Measurements from ENCODE around the gene INAFM1. TPM values are rescaled to one million over a fixed set of nuclear protein-coding genes. Genes with fewer than 3 reads are reported as not detected.

The INAFM1 gene
- total RNA-seq, 4 donors from 2014 or later = 7.2 to 17.2 (median 9.6) TPM

- no peak for TF ChIP-seq POLR2A (IDR thresholded peaks at IDR 0.05)
- TF ChIP-seq EP300 (IDR thresholded peaks at IDR 0.05; ENCODE audit: low read depth) = no peak
- no peak for TF ChIP-seq CTCF (IDR thresholded peaks at IDR 0.05)
- no peak for TF ChIP-seq POLR2AphosphoS5 (IDR thresholded peaks at IDR 0.05)
- Histone ChIP-seq H3K36me3 (peaks cover 0 to 45% (median 11%) of the 10 kb centered on the region in 4 donors), H3K27ac (no peak overlapping the region), H3K9me3 (no peaks in the 10 kb centered on the region), H3K4me3 (no peak overlapping the region), H3K27me3 (no peaks in the 10 kb centered on the region), H3K4me1 (peaks cover 0 to 13% (median 9%) of the 10 kb centered on the region in 4 donors)
- in situ Hi-C loops (cut with MboI; ENCODE audit: low pct_ligation_motif_present in 1 of 4, low pct_unique_long_range_greater_than_20kb in 1 of 4, low sequenced_read_pairs in 3 of 4) = no loop called here
- intact Hi-C loops (cut with DNase I; ENCODE audit: low total_unique reads) = no loop called here
- no peak for DNase-seq
- WGBS, 2 donors (ENCODE audit: low coverage in 1 of 2) = 92% methylated on average over 7 of the region's 7 CpGs; no CpG with 5 or more reads in 1 of the 2 donors
Observed at GRCh38 chr19:47269596-47269995, 5.1 kb upstream of the INAFM1 start.

DNA sequence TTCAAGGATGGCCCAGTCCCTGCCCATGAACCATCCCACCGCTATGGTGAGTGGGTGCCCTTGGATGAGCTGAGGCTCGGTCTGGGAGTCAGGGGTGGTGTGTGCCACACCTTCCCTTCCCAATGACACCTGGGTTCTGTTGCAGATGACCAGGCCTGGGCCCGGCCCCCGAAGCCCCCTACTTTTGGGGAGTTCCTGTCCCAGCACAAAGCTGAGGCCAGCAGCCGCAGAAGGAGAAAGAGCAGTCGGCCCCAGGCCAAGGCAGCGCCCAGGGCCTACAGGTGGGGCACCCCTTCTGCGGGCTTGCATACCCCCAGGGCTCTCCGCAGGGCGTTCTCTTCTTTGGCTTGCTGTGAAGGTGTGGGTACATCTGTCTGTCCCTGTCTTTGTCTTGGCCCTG lies 4.3 kb upstream of the INAFM1 start:
- WGBS, 2 donors (ENCODE audit: low coverage in 1 of 2) = 96% methylated on average over 8 of the region's 10 CpGs; no CpG with 5 or more reads in 1 of the 2 donors
- no peak for DNase-seq
- Histone ChIP-seq H3K36me3 (peaks cover 0 to 37% (median 7%) of the 10 kb centered on the region in 4 donors), H3K9me3 (no peaks in the 10 kb centered on the region), H3K27me3 (no peaks in the 10 kb centered on the region), H3K4me3 (no peak overlapping the region), H3K4me1 (peaks cover 0 to 19% (median 13%) of the 10 kb centered on the region in 4 donors), H3K27ac (no peak overlapping the region)
- in situ Hi-C loops (cut with MboI; ENCODE audit: low pct_ligation_motif_present in 1 of 4, low pct_unique_long_range_greater_than_20kb in 1 of 4, low sequenced_read_pairs in 3 of 4) = no loop called here
- intact Hi-C loops (cut with DNase I; ENCODE audit: low total_unique reads) = no loop called here
- no peak for TF ChIP-seq CTCF (IDR thresholded peaks at IDR 0.05)
- TF ChIP-seq POLR2AphosphoS5 (IDR thresholded peaks at IDR 0.05) = no peak
- no peak for TF ChIP-seq EP300 (IDR thresholded peaks at IDR 0.05; ENCODE audit: low read depth)
- no peak for TF ChIP-seq POLR2A (IDR thresholded peaks at IDR 0.05)

DNA sequence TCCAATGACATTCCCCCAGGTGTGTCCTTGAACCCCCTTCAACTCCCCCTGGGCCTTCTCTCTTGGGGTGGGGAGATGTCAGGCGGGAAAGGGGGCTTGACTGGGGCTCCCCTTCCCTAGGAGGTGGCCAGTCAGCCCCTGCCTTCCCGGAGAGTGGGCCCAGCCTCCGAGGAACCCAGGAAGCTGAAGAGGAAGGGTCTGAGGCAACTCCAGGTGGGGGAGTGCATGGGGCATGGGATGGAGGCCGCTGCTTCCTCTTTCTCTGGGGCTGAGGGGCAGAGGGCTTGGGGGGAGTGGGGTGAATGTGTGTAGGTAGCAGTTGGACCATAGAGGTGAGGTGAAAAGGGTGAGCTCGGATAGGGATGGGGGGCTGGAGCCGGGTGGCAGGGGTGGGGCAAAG lies 2.7 kb upstream of the INAFM1 start:
- in situ Hi-C loops (cut with MboI; ENCODE audit: low pct_ligation_motif_present in 1 of 4, low pct_unique_long_range_greater_than_20kb in 1 of 4, low sequenced_read_pairs in 3 of 4) = no loop called here
- no peaks in the 10 kb centered on the region for H3K9me3 ChIP-seq
- peaks cover 0 to 31% (median 26%) of the 10 kb centered on the region in 4 donors for H3K4me1 ChIP-seq
- H3K27ac ChIP-seq = peak overlapping the region in 3 of 4 donors; percentile 99 to 100 (median 99)
- H3K36me3 ChIP-seq = peaks cover 0 to 25% (median 6%) of the 10 kb centered on the region in 4 donors
- no peak for DNase-seq
- no peaks in the 10 kb centered on the region for H3K27me3 ChIP-seq
- H3K4me3 ChIP-seq = no peak overlapping the region
- 79 to 80% methylated on average over 1 to 6 of the region's 6 CpGs for WGBS, 2 donors (ENCODE audit: low coverage in 1 of 2)
- TF ChIP-seq POLR2AphosphoS5 (IDR thresholded peaks at IDR 0.05) = no peak
- no peak for TF ChIP-seq CTCF (IDR thresholded peaks at IDR 0.05)
- TF ChIP-seq POLR2A (IDR thresholded peaks at IDR 0.05) = no peak
- no peak for TF ChIP-seq EP300 (IDR thresholded peaks at IDR 0.05; ENCODE audit: low read depth)
- intact Hi-C loops (cut with DNase I; ENCODE audit: low total_unique reads) = no loop called here

DNA sequence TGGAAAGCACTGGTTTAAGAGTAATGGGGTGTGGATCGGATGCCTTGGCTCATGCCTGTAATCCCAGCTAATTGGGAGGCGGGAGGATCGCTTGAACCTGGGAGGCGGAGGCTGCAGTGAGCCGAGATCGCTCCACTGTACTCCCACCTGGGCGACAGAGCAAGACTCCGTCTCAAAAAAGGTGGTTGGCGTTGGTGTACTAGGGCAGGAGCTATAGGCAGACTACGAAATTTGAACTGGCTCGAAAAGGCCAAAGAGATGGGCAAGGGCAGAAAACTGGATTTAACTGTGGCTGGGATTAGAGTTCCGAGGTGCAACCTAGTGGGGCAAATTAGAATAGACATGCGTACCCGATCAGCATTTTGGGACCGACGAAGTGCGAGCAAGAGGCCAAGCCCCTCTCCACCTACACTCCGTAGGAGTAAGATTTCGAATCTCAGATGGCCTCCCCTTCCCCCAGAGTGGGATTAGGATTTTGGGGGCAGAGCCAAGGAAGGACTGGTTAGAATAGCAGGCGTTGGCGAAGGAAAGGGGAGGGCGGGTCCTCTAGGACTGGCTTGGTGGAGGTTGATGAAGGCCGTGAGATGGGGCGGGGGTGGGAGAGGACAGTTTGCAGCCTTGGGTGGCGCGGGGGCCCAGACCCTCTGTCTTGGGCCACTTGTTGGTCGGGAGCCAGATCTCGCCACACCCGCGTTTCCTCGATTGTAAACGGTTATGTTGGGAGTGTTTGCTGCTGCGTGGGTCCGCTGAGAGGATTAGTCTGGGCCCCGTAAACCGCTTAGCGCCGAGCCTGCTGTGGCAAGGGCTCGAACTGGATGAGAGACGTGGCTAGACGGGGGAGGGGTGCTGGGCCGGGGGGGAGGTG lies 2.0 kb upstream of the INAFM1 start:
- TF ChIP-seq EP300 (IDR thresholded peaks at IDR 0.05; ENCODE audit: low read depth) (no peak), POLR2A (IDR thresholded peaks at IDR 0.05) (no peak), POLR2AphosphoS5 (IDR thresholded peaks at IDR 0.05) (no peak), CTCF (IDR thresholded peaks at IDR 0.05) (peak in 2 of 5 experiments; percentile 22 to 35)
- WGBS, 2 donors (ENCODE audit: low coverage in 1 of 2) = 40 to 92% methylated on average over 8 to 42 of the region's 42 CpGs
- intact Hi-C loops (cut with DNase I; ENCODE audit: low total_unique reads) = no loop called here
- H3K27me3 ChIP-seq = no peaks in the 10 kb centered on the region
- H3K4me1 ChIP-seq = peaks cover 0 to 31% (median 26%) of the 10 kb centered on the region in 4 donors
- H3K27ac ChIP-seq = peak overlapping the region; percentile 96 to 100 (median 99)
- peak; percentile 64 for DNase-seq
- in situ Hi-C loops (cut with MboI; ENCODE audit: low pct_ligation_motif_present in 1 of 4, low pct_unique_long_range_greater_than_20kb in 1 of 4, low sequenced_read_pairs in 3 of 4) = no loop called here
- no peaks in the 10 kb centered on the region for H3K9me3 ChIP-seq
- peaks cover 0 to 18% (median 6%) of the 10 kb centered on the region in 4 donors for H3K36me3 ChIP-seq
- H3K4me3 ChIP-seq = peak overlapping the region; percentile 70 to 93 (median 76)

Measured in transverse colon (tissue), 4 donors.